ENCODE data around the gene GALNT12.

DNA sequence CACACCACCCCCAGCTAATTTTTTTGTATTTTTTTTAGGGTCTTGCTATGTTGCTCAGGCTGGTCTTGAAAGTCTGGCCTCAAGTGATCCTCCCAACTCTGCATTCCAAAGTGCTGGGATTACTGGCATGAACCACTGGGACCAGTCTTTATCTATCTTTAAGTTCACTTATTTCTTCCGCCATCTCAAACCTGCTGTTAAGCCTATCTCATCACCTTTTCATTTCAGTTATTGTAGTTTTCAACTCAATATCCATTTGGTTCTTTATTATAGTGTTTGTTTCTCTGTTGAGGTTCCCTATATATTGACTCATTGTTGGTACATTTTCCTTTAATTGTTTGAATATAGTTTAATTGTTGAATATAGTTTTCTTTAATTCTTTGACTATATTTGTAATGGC is 48.1 kb downstream of the GALNT12 start:
- TF ChIP-seq, protein P1, sequence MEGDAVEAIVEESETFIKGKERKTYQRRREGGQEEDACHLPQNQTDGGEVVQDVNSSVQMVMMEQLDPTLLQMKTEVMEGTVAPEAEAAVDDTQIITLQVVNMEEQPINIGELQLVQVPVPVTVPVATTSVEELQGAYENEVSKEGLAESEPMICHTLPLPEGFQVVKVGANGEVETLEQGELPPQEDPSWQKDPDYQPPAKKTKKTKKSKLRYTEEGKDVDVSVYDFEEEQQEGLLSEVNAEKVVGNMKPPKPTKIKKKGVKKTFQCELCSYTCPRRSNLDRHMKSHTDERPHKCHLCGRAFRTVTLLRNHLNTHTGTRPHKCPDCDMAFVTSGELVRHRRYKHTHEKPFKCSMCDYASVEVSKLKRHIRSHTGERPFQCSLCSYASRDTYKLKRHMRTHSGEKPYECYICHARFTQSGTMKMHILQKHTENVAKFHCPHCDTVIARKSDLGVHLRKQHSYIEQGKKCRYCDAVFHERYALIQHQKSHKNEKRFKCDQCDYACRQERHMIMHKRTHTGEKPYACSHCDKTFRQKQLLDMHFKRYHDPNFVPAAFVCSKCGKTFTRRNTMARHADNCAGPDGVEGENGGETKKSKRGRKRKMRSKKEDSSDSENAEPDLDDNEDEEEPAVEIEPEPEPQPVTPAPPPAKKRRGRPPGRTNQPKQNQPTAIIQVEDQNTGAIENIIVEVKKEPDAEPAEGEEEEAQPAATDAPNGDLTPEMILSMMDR (IDR thresholded peaks at IDR 0.05 in 4 of 5, conservative IDR thresholded peaks at IDR 0.05 in 1 of 5): no peak
- no peak for TF ChIP-seq POLR2A (IDR thresholded peaks at IDR 0.05)

Data from gastrocnemius medialis (tissue), 4 donors.